ENCODE measurements around the gene GAS7. TPM values are rescaled to one million over a fixed set of nuclear protein-coding genes. Genes with fewer than 3 reads are reported as not detected.
"Not testable (repeated sequence)": the region's sequence is repeated elsewhere in the genome, so short reads cannot be mapped to it uniquely, and the experiment has no call there.

GAS7 gene
- total RNA-seq, 1 donor from 2014 or later = 0.16 TPM

GRCh38 chr17:10031606-10032005, 166.8 kb downstream of the GAS7 start:
- no peak overlapping the region for H3K4me3 Mint-ChIP-seq
- no peaks in the 10 kb centered on the region for H3K4me1 Mint-ChIP-seq (ENCODE audit: low read depth)
- intact Hi-C loops (cut with micrococcal nuclease) = no loop called here

GRCh38 chr17:10031127-10031526, 167.3 kb downstream of the GAS7 start:
- Mint-ChIP-seq H3K36me3 (ENCODE audit: low read depth) (no peaks in the 10 kb centered on the region), H3K4me1 (ENCODE audit: low read depth) (no peaks in the 10 kb centered on the region), H3K9me3 (no peaks in the 10 kb centered on the region), H3K27ac (no peak overlapping the region), H3K27me3 (ENCODE audit: insufficient read depth) (no peaks in the 10 kb centered on the region), H3K4me3 (no peak overlapping the region)
- no peak for DNase-seq (ENCODE audit: low spot score)
- intact Hi-C loops (cut with micrococcal nuclease) = no loop called here

More at GRCh38 chr17:10031606-10032005, 166.8 kb downstream of the GAS7 start:
- no peak for DNase-seq (ENCODE audit: low spot score)
- Mint-ChIP-seq H3K27ac (no peak overlapping the region), H3K9me3 (no peaks in the 10 kb centered on the region), H3K36me3 (ENCODE audit: low read depth) (no peaks in the 10 kb centered on the region), H3K27me3 (ENCODE audit: insufficient read depth) (no peaks in the 10 kb centered on the region)

GRCh38 chr17:10029129-10029528, 169.3 kb downstream of the GAS7 start:
- no peak overlapping the region for H3K4me3 Mint-ChIP-seq
- H3K4me1 Mint-ChIP-seq (ENCODE audit: low read depth) = no peaks in the 10 kb centered on the region
- DNase-seq (ENCODE audit: low spot score) = no peak
- intact Hi-C loops (cut with micrococcal nuclease) = no loop called here
- H3K36me3 Mint-ChIP-seq (ENCODE audit: low read depth) = no peaks in the 10 kb centered on the region
- H3K27me3 Mint-ChIP-seq (ENCODE audit: insufficient read depth) = no peaks in the 10 kb centered on the region
- H3K9me3 Mint-ChIP-seq = no peaks in the 10 kb centered on the region
- H3K27ac Mint-ChIP-seq = no peak overlapping the region

- no peaks in the 10 kb centered on the region for H3K36me3 Mint-ChIP-seq (ENCODE audit: low read depth)
- no peaks in the 10 kb centered on the region for H3K9me3 Mint-ChIP-seq
- H3K27ac Mint-ChIP-seq = no peak overlapping the region
- no peak overlapping the region for H3K4me3 Mint-ChIP-seq
- DNase-seq (ENCODE audit: low spot score) = no peak
- intact Hi-C loops (cut with micrococcal nuclease) = no loop called here
- H3K27me3 Mint-ChIP-seq (ENCODE audit: insufficient read depth) = no peaks in the 10 kb centered on the region
- no peaks in the 10 kb centered on the region for H3K4me1 Mint-ChIP-seq (ENCODE audit: low read depth)
Measured at GRCh38 chr17:10025976-10026901, 172.2 kb downstream of the GAS7 start.

- Mint-ChIP-seq H3K9me3 (no peaks in the 10 kb centered on the region), H3K27ac (no peak overlapping the region), H3K4me3 (no peak overlapping the region), H3K4me1 (ENCODE audit: low read depth) (no peaks in the 10 kb centered on the region), H3K36me3 (ENCODE audit: low read depth) (no peaks in the 10 kb centered on the region), H3K27me3 (ENCODE audit: insufficient read depth) (no peaks in the 10 kb centered on the region)
- no peak for DNase-seq (ENCODE audit: low spot score)
- intact Hi-C loops (cut with micrococcal nuclease) = no loop called here
Measured at GRCh38 chr17:10025224-10025623, 173.2 kb downstream of the GAS7 start.

- Mint-ChIP-seq H3K9me3 (no peaks in the 10 kb centered on the region), H3K27me3 (ENCODE audit: insufficient read depth) (no peaks in the 10 kb centered on the region), H3K4me3 (no peak overlapping the region), H3K27ac (no peak overlapping the region), H3K36me3 (ENCODE audit: low read depth) (no peaks in the 10 kb centered on the region), H3K4me1 (ENCODE audit: low read depth) (no peaks in the 10 kb centered on the region)
- intact Hi-C loops (cut with micrococcal nuclease) = no loop called here
- no peak for DNase-seq (ENCODE audit: low spot score)
Measured at GRCh38 chr17:10022416-10022815, 176.0 kb downstream of the GAS7 start.

- Mint-ChIP-seq H3K4me1 (ENCODE audit: low read depth) (no peaks in the 10 kb centered on the region), H3K9me3 (no peaks in the 10 kb centered on the region), H3K4me3 (no peak overlapping the region), H3K36me3 (ENCODE audit: low read depth) (no peaks in the 10 kb centered on the region), H3K27me3 (ENCODE audit: insufficient read depth) (no peaks in the 10 kb centered on the region), H3K27ac (no peak overlapping the region)
- DNase-seq (ENCODE audit: low spot score) = no peak
- intact Hi-C loops (cut with micrococcal nuclease) = no loop called here
Measured at GRCh38 chr17:10021272-10021984, 177.0 kb downstream of the GAS7 start.

- Mint-ChIP-seq H3K27me3 (ENCODE audit: insufficient read depth) (no peaks in the 10 kb centered on the region), H3K36me3 (ENCODE audit: low read depth) (no peaks in the 10 kb centered on the region), H3K9me3 (no peaks in the 10 kb centered on the region), H3K4me3 (no peak overlapping the region), H3K27ac (no peak overlapping the region), H3K4me1 (ENCODE audit: low read depth) (no peaks in the 10 kb centered on the region)
- intact Hi-C loops (cut with micrococcal nuclease) = no loop called here
- DNase-seq (ENCODE audit: low spot score) = no peak
Measured at GRCh38 chr17:10019941-10020451, 178.4 kb downstream of the GAS7 start.

GRCh38 chr17:10018461-10018891, 179.9 kb downstream of the GAS7 start:
- no peak overlapping the region for H3K4me3 Mint-ChIP-seq
- H3K27me3 Mint-ChIP-seq (ENCODE audit: insufficient read depth) = no peaks in the 10 kb centered on the region
- intact Hi-C loops (cut with micrococcal nuclease) = no loop called here
- no peaks in the 10 kb centered on the region for H3K4me1 Mint-ChIP-seq (ENCODE audit: low read depth)
- H3K36me3 Mint-ChIP-seq (ENCODE audit: low read depth) = no peaks in the 10 kb centered on the region
- no peaks in the 10 kb centered on the region for H3K9me3 Mint-ChIP-seq
- DNase-seq (ENCODE audit: low spot score) = no peak
- H3K27ac Mint-ChIP-seq = no peak overlapping the region

GRCh38 chr17:10016958-10017570, 181.3 kb downstream of the GAS7 start:
- H3K27ac Mint-ChIP-seq; intact Hi-C loops (cut with micrococcal nuclease); H3K9me3 Mint-ChIP-seq; DNase-seq (ENCODE audit: low spot score); H3K4me1 Mint-ChIP-seq (ENCODE audit: low read depth); H3K27me3 Mint-ChIP-seq (ENCODE audit: insufficient read depth); H3K4me3 Mint-ChIP-seq; H3K36me3 Mint-ChIP-seq (ENCODE audit: low read depth): not testable (repeated sequence)

- H3K27me3 Mint-ChIP-seq (ENCODE audit: insufficient read depth) = no peaks in the 10 kb centered on the region
- H3K4me3 Mint-ChIP-seq = no peak overlapping the region
- H3K4me1 Mint-ChIP-seq (ENCODE audit: low read depth) = no peaks in the 10 kb centered on the region
- H3K27ac Mint-ChIP-seq = no peak overlapping the region
- no peaks in the 10 kb centered on the region for H3K36me3 Mint-ChIP-seq (ENCODE audit: low read depth)
- DNase-seq (ENCODE audit: low spot score) = no peak
- H3K9me3 Mint-ChIP-seq = no peaks in the 10 kb centered on the region
- intact Hi-C loops (cut with micrococcal nuclease) = no loop called here
Measured at GRCh38 chr17:10013365-10014112, 184.9 kb downstream of the GAS7 start.

GRCh38 chr17:10010752-10011151, 187.7 kb downstream of the GAS7 start:
- Mint-ChIP-seq H3K27ac (no peak overlapping the region), H3K27me3 (ENCODE audit: insufficient read depth) (no peaks in the 10 kb centered on the region)
- DNase-seq (ENCODE audit: low spot score) = no peak

More at GRCh38 chr17:10010752-10011151, 187.7 kb downstream of the GAS7 start:
- Mint-ChIP-seq H3K4me3 (no peak overlapping the region), H3K36me3 (ENCODE audit: low read depth) (no peaks in the 10 kb centered on the region), H3K9me3 (no peaks in the 10 kb centered on the region), H3K4me1 (ENCODE audit: low read depth) (no peaks in the 10 kb centered on the region)
- intact Hi-C loops (cut with micrococcal nuclease) = no loop called here
